Tibial artery (tissue), 4 donors: ENCODE measurements around the gene FAM184B.
"Not testable (repeated sequence)": the region's sequence is repeated elsewhere in the genome, so short reads cannot be mapped to it uniquely, and the experiment has no call there.

ENCODE experiments used
- DNase-seq, 2 donors: peaks; one replicate each; pipeline ENCODE4 v3.0.0-alpha.2; 2019
- H3K27ac ChIP-seq, 2 donors: fragments of 200-600 bp; sonication (generic) in 1 of 2; 1 replicate in 1 of 2; 2 replicates in 1 of 2; pipeline ENCODE4 v1.5.1; 2018 to 2019; ENCODE audit warnings: mild to moderate bottlenecking in 1 of 2
- H3K27me3 ChIP-seq, 2 donors: fragments of 200-600 bp; sonication (generic) in 1 of 2; one replicate each; pipeline versions ENCODE4 v1.5.1 to v1.6.0; 2016 to 2019
- H3K36me3 ChIP-seq, 3 donors: fragments of 200-600 bp; sonication (generic) in 2 of 3; one replicate each; pipeline ENCODE4 v1.5.1; 2016 to 2019; ENCODE audit warnings: mild to moderate bottlenecking in 2 of 3
- H3K4me1 ChIP-seq, 4 donors: fragments of 200-600 bp; sonication (generic) in 2 of 4; 1 replicate in 3 of 4; 2 replicates in 1 of 4; pipeline ENCODE4 v1.5.1; 2016 to 2019
- H3K4me3 ChIP-seq, 2 donors: fragments of 200-600 bp; sonication (generic) in 1 of 2; 1 replicate in 1 of 2; 2 replicates in 1 of 2; pipeline ENCODE4 v1.5.1; 2018 to 2019; ENCODE audit warnings: mild to moderate bottlenecking in 2 of 2
- H3K9me3 ChIP-seq, 3 donors: fragments of 200-600 bp; sonication (generic) in 1 of 3; one replicate each; pipeline ENCODE4 v1.5.1; 2016 to 2019
- CTCF ChIP-seq, 2 experiments: fragments of 200-600 bp in 1 of 2; fragments of 450-650 bp in 1 of 2; IDR thresholded peaks; one replicate each; pipeline ENCODE4 v1.5.1; 2017 to 2019; ENCODE audit warnings: antibody characterized with exemption in 2 of 2, mild to moderate bottlenecking in 1 of 2, moderate library complexity in 1 of 2
- intact Hi-C: fragments of 100-400 bp; cut with DNase I; formaldehyde crosslinking; loops from one replicate; pipeline ENCODE4 v1.15.0; 2023; ENCODE audit warnings: low total_unique reads

FAM184B gene

DNA sequence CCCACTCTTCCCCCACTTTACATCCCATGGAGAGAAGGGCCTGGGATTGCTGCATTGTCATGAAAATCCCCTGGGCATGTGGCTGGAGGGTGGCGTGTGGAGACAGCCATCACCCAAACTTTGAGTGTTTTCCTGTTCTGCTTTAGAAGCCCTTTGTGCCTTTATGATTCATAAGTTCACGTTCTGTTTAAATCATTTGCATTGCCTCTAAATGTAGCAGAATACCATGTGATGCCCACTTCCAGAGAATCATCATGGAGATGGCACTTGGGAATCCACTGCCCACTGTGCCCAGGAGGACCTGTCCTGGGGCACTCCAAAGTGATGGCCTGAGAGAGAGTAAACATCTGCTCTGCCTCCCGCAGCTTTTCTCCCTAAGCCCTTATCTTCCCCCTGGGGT is 114.2 kb downstream of the FAM184B start:
- intact Hi-C loops: no loop called here
- Histone ChIP-seq H3K9me3 (peaks cover 0 to 6% (median 6%) of the 10 kb centered on the region in 3 donors), H3K4me3 (no peak overlapping the region), H3K27me3 (no peaks in the 10 kb centered on the region), H3K27ac (no peak overlapping the region), H3K4me1 (no peaks in the 10 kb centered on the region), H3K36me3 (no peaks in the 10 kb centered on the region)
- no peak for TF ChIP-seq CTCF (IDR thresholded peaks at IDR 0.05)
- no peak for DNase-seq

GRCh38 chr4:17665852-17666251 is 115.6 kb downstream of the FAM184B start:
- intact Hi-C loops: no loop called here
- H3K27ac ChIP-seq: no peak overlapping the region
- no peaks in the 10 kb centered on the region for H3K36me3 ChIP-seq
- H3K4me1 ChIP-seq: no peaks in the 10 kb centered on the region
- no peak for DNase-seq
- H3K9me3 ChIP-seq: no peaks in the 10 kb centered on the region
- no peak for TF ChIP-seq CTCF (IDR thresholded peaks at IDR 0.05)
- H3K4me3 ChIP-seq: no peak overlapping the region
- no peaks in the 10 kb centered on the region for H3K27me3 ChIP-seq

DNA sequence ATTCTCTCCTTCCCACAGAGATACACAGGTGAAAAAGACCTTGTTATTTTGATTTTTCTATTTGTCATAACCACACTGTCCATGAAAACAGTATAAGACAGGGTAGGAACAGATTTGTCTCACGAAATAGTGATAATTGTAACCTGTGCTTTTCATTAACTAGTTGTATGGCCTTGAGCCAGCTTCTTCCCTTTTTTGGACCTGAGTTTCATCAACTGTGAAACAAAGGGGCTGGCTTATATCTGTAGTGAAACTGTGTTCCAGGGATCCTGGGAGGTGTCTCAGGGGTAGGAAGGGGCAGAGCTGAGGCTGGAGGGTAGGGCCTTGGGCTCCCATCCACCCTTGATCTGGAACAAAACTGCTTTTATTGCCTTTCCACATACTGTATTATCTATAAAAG is 116.1 kb downstream of the FAM184B start:
- Histone ChIP-seq H3K36me3 (no peaks in the 10 kb centered on the region), H3K4me3 (no peak overlapping the region), H3K9me3 (no peaks in the 10 kb centered on the region), H3K27ac (no peak overlapping the region), H3K4me1 (no peaks in the 10 kb centered on the region), H3K27me3 (no peaks in the 10 kb centered on the region)
- intact Hi-C loops: no loop called here
- TF ChIP-seq CTCF (IDR thresholded peaks at IDR 0.05): no peak
- no peak for DNase-seq

DNA sequence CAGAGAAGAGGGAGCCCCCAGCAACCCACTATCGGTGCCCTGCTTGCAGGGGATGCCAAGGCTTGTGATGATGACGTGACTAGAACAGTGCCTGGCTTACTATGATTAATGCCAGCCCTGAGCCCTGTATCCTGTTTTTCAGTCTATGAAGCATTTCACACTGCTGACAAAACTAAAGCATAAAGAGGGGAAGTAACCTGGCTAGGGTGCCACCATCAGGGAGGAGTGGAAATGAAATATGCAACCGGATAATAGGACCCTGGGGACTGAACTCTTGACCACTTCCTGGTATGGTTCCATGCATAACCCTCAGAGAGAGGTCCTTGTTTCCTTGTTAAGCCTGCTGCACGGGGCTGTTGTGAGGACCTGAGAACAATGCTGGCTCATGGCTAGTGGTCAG is 116.7 kb downstream of the FAM184B start:
- TF ChIP-seq CTCF (IDR thresholded peaks at IDR 0.05): no peak
- Histone ChIP-seq H3K9me3 (no peaks in the 10 kb centered on the region), H3K4me3 (no peak overlapping the region), H3K27ac (no peak overlapping the region), H3K27me3 (no peaks in the 10 kb centered on the region), H3K36me3 (no peaks in the 10 kb centered on the region), H3K4me1 (no peaks in the 10 kb centered on the region)
- DNase-seq: no peak
- intact Hi-C loops: no loop called here

DNA sequence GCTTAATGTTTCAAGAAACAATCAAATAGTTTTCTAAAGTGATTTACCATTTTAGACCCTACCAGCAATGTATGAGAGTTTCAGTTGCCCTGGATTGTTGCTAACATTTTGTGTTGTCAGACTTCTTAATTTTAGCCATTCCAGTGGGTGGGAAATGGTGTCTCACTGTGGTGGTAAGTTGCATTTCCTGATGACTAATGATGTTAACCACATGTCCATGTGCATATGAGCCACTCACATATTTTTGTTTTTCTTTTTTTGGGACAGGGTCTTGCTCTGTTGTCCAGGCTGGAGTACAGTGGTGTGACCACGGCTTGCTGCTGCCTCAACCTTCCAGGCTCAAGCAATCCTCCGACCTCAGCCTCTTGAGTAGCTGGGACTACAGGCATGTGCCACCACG is 118.7 kb downstream of the FAM184B start:
- no peaks in the 10 kb centered on the region for H3K4me1 ChIP-seq
- H3K27me3 ChIP-seq: no peaks in the 10 kb centered on the region
- no peaks in the 10 kb centered on the region for H3K9me3 ChIP-seq
- intact Hi-C loops: no loop called here
- DNase-seq: no peak
- no peaks in the 10 kb centered on the region for H3K36me3 ChIP-seq
- no peak overlapping the region for H3K27ac ChIP-seq
- TF ChIP-seq CTCF (IDR thresholded peaks at IDR 0.05): no peak
- H3K4me3 ChIP-seq: no peak overlapping the region

GRCh38 chr4:17659196-17659595 is 122.2 kb downstream of the FAM184B start:
- H3K9me3 ChIP-seq, H3K4me1 ChIP-seq, H3K4me3 ChIP-seq, H3K27ac ChIP-seq, H3K36me3 ChIP-seq, H3K27me3 ChIP-seq, intact Hi-C loops, DNase-seq: not testable (repeated sequence)
